GM19099 (cell line): ENCODE results near the gene ZSWIM6.

Experiments used
- POLR2A ChIP-seq: IDR thresholded peaks from 3 replicates; pipeline ENCODE4 v1.6.1; 2011; ENCODE audit warnings: low read depth; ENCODE audit not compliant: insufficient read length; ENCODE audit errors: extremely low read depth

The ZSWIM6 gene

DNA sequence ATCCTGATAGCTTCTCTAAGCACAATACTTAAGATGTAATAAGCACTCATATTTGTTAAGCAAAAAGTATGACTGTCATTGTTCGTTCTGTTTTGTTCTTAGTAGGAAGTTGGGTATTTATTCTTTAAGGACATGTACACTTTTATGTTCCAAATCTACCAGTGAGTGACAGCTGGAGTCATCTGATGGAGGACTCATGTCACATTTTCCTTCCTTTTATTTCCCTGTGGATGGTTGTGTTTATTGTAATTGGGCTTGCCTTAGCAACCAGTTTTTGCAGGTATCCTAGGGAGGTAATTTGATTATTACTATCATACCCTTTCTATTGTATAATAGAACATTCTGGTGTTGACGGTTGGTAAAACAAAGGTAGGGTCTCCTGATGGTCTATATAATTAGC, 145.7 kb downstream of the ZSWIM6 start:
- TF ChIP-seq POLR2A: no peak

DNA sequence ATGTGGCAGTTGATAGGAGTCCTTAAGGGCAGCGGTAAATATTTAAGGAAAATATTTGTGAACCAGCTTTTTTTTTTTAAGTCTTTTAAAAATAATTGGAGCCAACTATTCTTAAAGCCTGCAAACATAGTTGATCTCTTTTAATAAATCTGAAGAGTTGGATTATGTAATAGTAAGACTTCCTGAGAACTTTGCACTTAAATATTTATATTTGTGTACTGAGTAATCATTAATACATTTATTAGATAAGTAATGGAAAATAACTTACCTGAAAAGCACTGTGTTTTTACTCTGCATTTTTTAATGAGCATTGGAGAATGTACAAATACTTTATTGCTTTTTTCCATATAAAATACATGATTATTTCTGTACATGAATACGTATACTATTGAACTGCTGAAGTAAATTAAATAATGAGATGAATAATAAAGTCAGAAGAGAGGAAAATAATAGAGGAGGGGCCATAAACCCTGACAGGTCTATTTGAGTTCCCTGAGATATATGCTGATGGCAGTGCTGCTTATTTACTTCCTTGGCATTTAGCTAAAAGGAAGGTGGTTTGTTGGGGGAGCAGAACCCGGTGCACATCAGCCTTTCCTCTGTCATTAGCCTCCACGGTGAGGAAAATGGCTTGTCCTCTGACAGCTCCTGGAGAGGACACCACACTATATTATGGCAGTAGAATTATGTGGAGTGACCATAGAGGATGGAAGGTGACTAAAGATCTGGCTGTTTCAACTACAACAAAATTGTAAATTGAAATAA, 148.0 kb downstream of the ZSWIM6 start:
- no peak for TF ChIP-seq POLR2A

DNA sequence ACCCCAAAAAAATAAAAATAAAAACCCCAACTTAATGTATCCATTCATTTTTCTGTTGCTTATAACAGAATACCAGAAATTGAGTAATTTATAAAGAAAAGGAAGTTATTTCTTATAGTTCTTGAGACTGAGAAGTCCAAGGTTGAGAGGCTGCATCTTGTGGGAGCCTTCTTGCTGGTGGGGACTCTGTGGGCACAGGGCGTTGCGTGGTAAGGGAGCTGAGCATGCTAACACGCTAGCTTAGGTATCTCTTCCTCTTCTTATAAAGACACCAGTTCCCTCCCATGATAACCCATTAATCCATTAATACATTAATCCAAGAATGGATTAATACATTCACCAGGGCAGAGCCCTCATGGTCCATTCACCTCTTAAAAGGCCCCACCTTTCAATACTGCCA, 150.9 kb downstream of the ZSWIM6 start:
- TF ChIP-seq POLR2A: no peak

DNA sequence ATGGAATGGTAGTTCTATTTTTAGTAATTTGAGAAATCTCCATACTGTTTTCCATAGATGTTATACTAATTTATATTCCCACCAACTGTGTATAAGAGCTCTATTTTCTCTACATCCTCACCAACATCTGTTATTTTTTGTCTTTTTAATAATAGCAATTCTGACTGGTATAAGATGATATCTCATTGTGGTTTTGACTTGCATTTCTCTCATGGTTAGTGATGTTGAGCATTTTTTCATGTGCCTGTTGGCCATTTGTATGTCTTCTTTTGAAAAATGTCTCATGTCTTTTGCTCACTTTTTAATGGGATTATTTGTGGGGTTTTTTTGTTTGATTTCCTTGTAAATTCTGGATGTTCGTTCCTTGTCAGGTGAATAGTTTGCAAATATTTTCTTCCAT, 154.4 kb downstream of the ZSWIM6 start:
- TF ChIP-seq POLR2A: no peak

DNA sequence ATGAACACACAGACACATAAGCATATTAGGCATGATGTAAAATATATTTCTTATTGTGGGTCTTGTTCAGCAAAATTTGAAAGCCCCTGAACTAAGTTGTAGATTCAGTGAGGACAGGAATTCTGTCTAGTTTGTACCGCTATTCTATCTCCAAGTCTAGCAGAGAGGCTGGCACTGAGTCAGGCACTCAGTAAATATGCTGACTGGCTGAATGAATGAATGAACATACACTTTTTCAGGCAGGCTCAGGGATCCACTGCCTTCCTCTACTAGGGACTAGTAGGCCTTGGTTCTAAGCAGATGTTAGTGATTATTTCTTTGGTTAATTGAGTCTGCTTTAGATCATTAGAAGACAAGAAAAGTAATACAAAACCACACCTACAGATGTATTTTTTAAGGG, 157.5 kb downstream of the ZSWIM6 start:
- no peak for TF ChIP-seq POLR2A

DNA sequence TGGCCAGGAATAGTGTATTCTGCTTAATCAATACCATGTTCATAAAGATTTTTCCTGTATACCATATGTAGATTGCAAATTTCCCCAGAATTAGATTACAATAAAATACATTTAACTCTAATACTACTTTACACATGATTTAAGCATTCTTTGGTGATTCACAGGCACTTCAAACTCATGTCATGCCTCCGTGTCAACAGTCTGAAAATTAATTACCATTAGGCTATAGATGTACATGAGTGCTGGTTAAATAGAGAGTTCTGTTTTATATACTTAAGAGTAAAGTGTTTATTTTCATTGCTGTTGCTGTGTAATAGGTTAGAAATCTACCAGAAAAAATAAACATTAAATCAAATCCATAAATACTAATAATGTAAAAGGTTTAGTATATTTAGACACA, 159.8 kb downstream of the ZSWIM6 start:
- no peak for TF ChIP-seq POLR2A

DNA sequence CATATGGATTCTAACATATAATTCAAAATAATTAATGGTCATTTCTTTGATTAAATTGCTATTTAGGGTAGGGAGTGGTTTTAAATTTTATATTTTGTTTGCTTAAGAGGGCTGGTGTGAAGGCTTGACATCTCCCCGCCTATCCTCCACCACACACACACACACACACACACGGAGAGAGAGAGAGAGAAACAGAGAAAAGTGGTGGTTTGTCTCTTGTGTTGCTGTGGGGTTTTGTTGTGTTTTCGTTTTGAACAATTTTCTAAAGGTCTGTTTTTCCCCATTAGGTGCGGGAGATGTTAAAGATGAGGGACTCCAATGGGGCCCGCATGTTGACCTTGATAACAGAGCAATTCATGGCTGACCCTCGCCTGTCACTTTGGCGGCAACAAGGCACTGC, 161.9 kb downstream of the ZSWIM6 start:
- TF ChIP-seq POLR2A: no peak

DNA sequence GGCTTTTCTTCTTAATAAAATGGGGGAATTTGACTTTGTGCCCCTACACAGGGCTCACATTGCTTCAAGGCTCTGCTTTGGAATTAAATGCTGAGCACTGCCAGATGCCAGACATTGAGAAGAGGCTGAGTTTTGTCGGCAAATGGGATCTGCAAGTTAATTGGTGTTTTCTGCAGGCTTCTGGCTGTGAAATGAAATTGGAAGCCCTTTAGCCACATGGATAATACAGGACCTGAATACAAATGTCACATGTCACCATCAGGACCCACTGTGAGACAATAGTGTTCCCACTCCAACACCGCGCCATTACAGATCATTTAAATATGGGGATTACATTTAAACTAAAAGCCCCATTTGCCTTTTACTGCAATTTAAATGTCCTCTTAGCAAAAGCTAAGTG, 164.4 kb downstream of the ZSWIM6 start:
- TF ChIP-seq POLR2A: no peak

DNA sequence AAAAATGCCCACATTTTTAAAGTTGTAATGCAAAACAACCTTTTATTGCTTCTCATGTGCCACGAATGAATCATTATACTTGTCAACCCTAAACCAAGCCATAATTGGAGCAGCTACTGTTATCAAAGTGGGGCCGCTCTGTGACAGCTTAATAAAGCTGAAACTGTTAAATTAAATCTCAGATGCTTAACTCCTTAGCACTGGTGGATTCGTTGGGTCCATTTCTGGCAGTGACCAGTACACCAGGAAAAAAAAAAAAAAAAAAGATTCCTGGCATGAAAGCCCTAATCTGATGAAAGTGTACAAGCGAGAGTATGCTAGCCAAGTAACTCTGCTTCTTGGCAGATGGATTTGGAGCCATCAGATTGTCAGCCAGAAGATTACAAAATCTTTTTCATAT, 164.8 kb downstream of the ZSWIM6 start:
- TF ChIP-seq POLR2A: no peak

DNA sequence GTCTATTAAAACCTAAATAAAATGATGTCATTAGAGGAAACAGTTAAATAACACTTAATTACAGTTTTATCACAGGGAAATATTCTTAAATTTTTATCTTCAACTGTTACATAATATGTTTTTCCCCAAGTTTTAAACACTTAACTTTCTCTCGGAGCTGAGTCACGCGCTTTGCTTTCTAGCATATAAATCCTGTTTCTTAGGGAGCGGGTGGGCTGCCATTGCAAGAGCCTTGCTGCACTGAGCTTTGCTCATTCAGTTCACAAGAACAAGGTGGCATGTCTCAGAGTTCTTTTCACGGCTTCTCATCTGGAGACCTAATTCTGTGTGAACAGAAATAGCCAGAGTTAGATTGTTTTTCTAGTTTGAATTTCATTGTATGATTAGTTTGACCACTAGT, 166.1 kb downstream of the ZSWIM6 start:
- no peak for TF ChIP-seq POLR2A

DNA sequence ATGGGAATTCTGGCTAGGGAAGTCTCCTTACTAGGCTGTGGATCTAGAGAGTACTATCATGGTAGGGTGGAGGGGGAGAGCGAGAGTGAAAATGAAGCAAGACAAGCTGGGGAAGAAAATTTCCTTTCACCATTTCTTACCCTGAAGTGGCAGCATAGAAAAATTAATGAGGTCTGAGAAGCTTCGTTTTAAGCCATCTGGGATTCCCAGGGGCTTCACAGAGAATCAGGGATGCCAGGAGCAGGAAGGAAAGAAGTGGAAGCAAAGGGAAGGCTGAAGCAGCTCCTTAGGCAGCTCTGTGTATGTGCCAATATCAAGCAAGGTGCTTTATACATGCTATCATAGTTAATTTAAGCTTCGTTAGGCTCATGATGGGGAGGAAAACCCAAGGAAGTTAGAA, 169.9 kb downstream of the ZSWIM6 start:
- no peak for TF ChIP-seq POLR2A

DNA sequence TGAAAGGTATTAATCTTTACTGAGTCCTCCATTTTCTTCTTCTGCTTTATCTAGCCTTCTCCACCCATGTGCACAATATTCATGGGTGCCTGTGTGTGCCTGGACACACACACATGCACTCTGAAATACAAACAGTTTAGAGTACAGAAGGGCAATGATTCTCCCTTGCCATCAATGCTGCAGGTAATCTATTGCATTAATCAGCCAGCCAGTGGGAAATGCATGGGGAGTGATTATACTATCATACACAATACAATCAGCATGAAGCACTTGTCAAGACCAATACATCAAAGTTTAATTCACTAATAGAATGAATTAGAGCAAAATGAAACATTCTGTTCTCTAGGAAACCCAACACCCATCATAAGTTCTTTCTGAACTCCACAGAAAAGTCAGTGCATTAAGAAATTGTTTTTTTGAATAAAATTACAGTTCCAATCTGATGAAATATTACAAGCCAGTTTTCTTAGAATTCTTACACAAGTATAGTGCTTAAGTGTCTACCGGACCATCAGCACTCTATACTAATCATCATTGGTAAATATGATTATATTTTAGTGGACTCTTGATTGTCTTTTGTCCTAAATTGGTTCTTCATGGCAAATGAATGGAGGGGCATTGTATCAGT, 172.2 kb downstream of the ZSWIM6 start:
- no peak for TF ChIP-seq POLR2A

DNA sequence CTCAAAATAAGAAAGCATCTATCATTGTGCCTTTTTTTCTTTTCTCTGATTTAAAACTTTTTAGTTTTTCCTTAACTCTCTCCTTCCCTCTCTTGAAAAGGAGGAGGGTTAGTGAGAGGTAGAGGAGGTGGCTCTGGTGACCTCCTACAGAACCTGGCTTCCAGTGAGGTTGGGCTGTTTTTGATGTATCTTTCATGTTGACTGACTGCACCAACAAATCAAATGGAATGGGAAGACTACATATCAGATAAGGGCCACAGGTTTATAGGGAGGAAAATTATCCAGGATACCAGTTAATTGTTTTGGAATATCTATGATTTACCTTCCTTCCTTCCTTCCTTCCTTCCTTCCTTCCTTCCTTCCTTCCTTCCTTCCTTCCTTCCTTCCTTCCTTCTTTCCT, 173.2 kb downstream of the ZSWIM6 start:
- TF ChIP-seq POLR2A: no peak

DNA sequence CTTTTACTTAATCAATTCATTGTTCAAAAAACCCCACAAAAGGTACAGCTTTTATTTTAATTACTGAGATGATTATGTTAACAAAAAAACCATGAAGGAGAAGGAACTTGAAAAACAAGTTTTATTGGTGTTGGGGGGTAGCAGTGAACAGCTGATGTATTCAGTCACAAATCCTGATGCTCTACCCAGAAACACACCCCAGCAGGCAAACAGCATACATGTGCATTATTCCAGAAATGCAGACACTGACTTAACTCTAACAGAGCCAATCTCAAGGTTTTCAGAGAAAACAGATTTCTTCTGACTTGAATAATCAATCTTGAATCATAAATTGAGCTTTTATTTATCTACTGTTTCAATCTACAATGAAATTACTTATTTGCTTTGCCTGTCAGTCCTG, 175.2 kb downstream of the ZSWIM6 start:
- no peak for TF ChIP-seq POLR2A

DNA sequence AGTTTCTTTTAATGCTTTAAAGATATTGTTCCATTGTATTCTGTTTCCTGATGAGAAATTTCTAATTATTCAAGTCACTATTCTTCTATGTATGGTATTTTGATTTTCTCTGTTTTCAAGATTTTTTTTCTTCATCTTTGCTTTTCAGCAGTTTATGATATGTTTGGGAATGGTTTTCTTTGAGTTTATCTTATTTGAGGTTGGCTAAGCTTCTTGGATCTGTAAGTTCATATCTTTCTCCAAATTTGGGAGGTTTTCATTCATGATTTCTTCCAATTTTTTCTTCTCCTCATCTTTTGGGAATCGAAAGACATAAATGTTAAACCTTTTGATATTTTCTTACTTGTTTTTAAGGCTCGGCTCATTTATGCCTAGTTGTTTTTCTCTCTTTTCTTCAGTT, 184.9 kb downstream of the ZSWIM6 start:
- no peak for TF ChIP-seq POLR2A

DNA sequence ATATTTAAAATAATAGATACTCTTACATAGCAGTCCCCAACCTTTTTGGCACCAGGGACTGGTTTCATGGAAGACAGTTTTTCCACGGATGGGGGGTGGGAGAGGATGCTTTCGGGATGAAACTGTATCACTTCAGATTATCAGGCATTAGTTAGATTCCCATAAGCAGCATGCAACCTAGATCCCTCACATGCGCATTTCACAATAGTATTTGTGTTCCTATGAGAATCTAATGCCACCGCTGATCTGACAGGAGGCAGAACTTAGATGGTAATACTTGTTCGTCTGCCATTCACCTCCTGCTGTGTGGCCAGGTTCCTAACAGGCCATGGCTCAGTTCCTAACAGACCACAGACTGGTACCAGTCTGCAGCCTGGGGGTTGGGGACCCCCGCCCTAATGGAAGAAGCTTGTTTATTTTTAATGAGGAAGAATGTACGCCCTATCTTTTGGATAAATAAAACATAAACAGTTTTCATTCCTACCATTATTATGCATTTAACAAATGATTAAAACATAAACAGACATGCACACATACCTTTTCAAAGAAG, 187.7 kb downstream of the ZSWIM6 start:
- TF ChIP-seq POLR2A: no peak
